GM21447 (cell line): Measurements from ENCODE around the gene CD81.
"Not testable (repeated sequence)": the region's sequence is repeated elsewhere in the genome, so short reads cannot be mapped to it uniquely, and the experiment has no call there.

Experiments
- ATAC-seq: cut with Tn5 transposase; IDR thresholded peaks from one replicate; pipeline ENCODE4 v1.9.1; 2021; ENCODE audit not compliant: unreplicated experiment

CD81 gene

GRCh38 chr11:2355000-2355644, 22.0 kb upstream of the CD81 start:
- ATAC-seq = no peak

- no peak for ATAC-seq
These were observed 19.9 kb upstream of the CD81 start for GRCh38 chr11:2357246-2357645.

- not testable (repeated sequence) for ATAC-seq
These were observed 19.5 kb upstream of the CD81 start for GRCh38 chr11:2357651-2358050.

- ATAC-seq = no peak
These were observed 18.2 kb upstream of the CD81 start for GRCh38 chr11:2358754-2359442.

- no peak for ATAC-seq
These were observed 17.6 kb upstream of the CD81 start for GRCh38 chr11:2359557-2359956.

- no peak for ATAC-seq
These were observed 16.9 kb upstream of the CD81 start for GRCh38 chr11:2360081-2360642.

- ATAC-seq = no peak
These were observed 15.5 kb upstream of the CD81 start for GRCh38 chr11:2361565-2361964.

GRCh38 chr11:2362414-2362813, 14.7 kb upstream of the CD81 start:
- ATAC-seq = no peak

- no peak for ATAC-seq
These were observed 14.0 kb upstream of the CD81 start for GRCh38 chr11:2363130-2363529.

GRCh38 chr11:2363577-2364370, 13.3 kb upstream of the CD81 start:
- ATAC-seq = no peak

- ATAC-seq = not testable (repeated sequence)
These were observed 12.7 kb upstream of the CD81 start for GRCh38 chr11:2364386-2364785.

GRCh38 chr11:2365571-2366210, 11.4 kb upstream of the CD81 start:
- ATAC-seq = no peak

GRCh38 chr11:2366276-2366675, 10.8 kb upstream of the CD81 start:
- no peak for ATAC-seq

GRCh38 chr11:2366733-2367132, 10.4 kb upstream of the CD81 start:
- ATAC-seq = no peak

GRCh38 chr11:2367266-2368160, 9.6 kb upstream of the CD81 start:
- no peak for ATAC-seq

- ATAC-seq = no peak
These were observed 8.8 kb upstream of the CD81 start for GRCh38 chr11:2368178-2368850.

- ATAC-seq = no peak
These were observed 8.3 kb upstream of the CD81 start for GRCh38 chr11:2368851-2369180.

GRCh38 chr11:2369320-2369719, 7.8 kb upstream of the CD81 start:
- ATAC-seq = no peak

- ATAC-seq = no peak
These were observed 7.2 kb upstream of the CD81 start for GRCh38 chr11:2369896-2370295.
